A673 (cell line): ENCODE results near the gene FARP2. TPM values are rescaled to one million over a fixed set of nuclear protein-coding genes. Genes with fewer than 3 reads are reported as not detected.

Experiments used
- BruUV-seq: library from RNA; stranded (reverse); fragments of 400-500 nt; replicated peaks from 2 replicates; lab custom pipeline; 2021; lab: Mats Ljungman, UMichigan
- CTCF ChIA-PET: fragments of 300-600 bp; sonication (Branson Sonifier 250); formaldehyde crosslinking; loops from one replicate; lab custom pipeline; 2022; ENCODE audit warnings: antibody characterized with exemption; lab: Charles Lee
- POLR2A ChIA-PET: fragments of 300-600 bp; sonication (Branson Sonifier 250); formaldehyde crosslinking; loops from one replicate; lab custom pipeline; 2022; ENCODE audit warnings: antibody characterized with exemption; ENCODE audit not compliant: low non-redundant PET; lab: Charles Lee
- DNase-seq: peaks from one replicate; pipeline ENCODE4 v3.0.0-alpha.2; 2015; ENCODE audit warnings: low spot score
- H3K27ac ChIP-seq: fragments of 200-600 bp; sonication (generic); 2 replicates; pipeline ENCODE4 v1.5.1; 2016; ENCODE audit warnings: mixed run types, low read depth, mild to moderate bottlenecking, mixed read lengths, antibody characterized with exemption, low read length; ENCODE audit not compliant: poor library complexity, severe bottlenecking
- H3K27me3 ChIP-seq: fragments of 200-600 bp; sonication (generic); replicated peaks from 2 replicates; pipeline ENCODE4 v1.6.1; 2017; ENCODE audit warnings: mixed run types, low read depth, mild to moderate bottlenecking, mixed read lengths, antibody characterized with exemption, low read length; ENCODE audit not compliant: insufficient read depth, poor library complexity
- H3K36me3 ChIP-seq: fragments of 200-600 bp; sonication (generic); 2 replicates; pipeline ENCODE4 v1.6.1; 2016; ENCODE audit warnings: mixed run types, mild to moderate bottlenecking, mixed read lengths, antibody characterized with exemption, low read length; ENCODE audit not compliant: insufficient read depth, poor library complexity, severe bottlenecking
- H3K4me1 ChIP-seq: fragments of 200-600 bp; sonication (generic); 2 replicates; pipeline ENCODE4 v1.6.1; 2017; ENCODE audit warnings: mixed run types, mild to moderate bottlenecking, mixed read lengths, antibody characterized with exemption, low read length; ENCODE audit not compliant: insufficient read depth, poor library complexity, severe bottlenecking
- H3K4me3 ChIP-seq: fragments of 200-600 bp; sonication (generic); 2 replicates; pipeline ENCODE4 v1.5.1; 2016; ENCODE audit warnings: low read depth, mixed run types, mild to moderate bottlenecking, mixed read lengths, low read length; ENCODE audit not compliant: poor library complexity, severe bottlenecking
- H3K9me3 ChIP-seq: fragments of 200-600 bp; sonication (generic); 2 replicates; pipeline ENCODE4 v1.6.1; 2016; ENCODE audit warnings: mixed run types, low read depth, mild to moderate bottlenecking, mixed read lengths, antibody characterized with exemption, low read length; ENCODE audit not compliant: poor library complexity, severe bottlenecking
- EZH2 ChIP-seq: fragments of 200-600 bp; sonication (generic); IDR thresholded peaks from 2 replicates; pipeline ENCODE4 v1.6.1; 2017; ENCODE audit warnings: borderline replicate concordance, low read depth, mild to moderate bottlenecking, mixed read lengths, antibody characterized with exemption, low read length; ENCODE audit not compliant: poor library complexity, severe bottlenecking
- intact Hi-C: fragments of 100-400 bp; cut with micrococcal nuclease; formaldehyde crosslinking; loops from one replicate; pipeline ENCODE4 v1.10.0; 2022; ENCODE audit not compliant: unreplicated experiment
- total RNA-seq: library from RNA; stranded (reverse); gene quantifications from 2 replicates; pipeline ENCODE4 v1.2.3, GENCODE V29; 2021
- TF ChIP-seq, protein P1 (sequence below): fragments of 300-800, 200-600 bp; sonication (generic); conservative IDR thresholded peaks from 2 replicates; pipeline ENCODE4 v1.5.1; 2017; ENCODE audit warnings: low read depth, mild to moderate bottlenecking, antibody characterized with exemption, low read length, moderate library complexity, mixed read lengths

Gene FARP2
- total RNA-seq, 1 experiment from 2014 or later, result 53.3 TPM

GRCh38 chr2:241506793-241507429 is 150.8 kb downstream of the FARP2 start:
- no peak for DNase-seq
- H3K4me1 ChIP-seq, result peaks cover 18% of the 10 kb centered on the region
- peak overlapping the region; percentile 98 for H3K4me3 ChIP-seq
- H3K9me3 ChIP-seq, result no peaks in the 10 kb centered on the region
- intact Hi-C loops, result no loop called here
- BruUV-seq, result TSS peak; percentile 25
- no peak for TF ChIP-seq EZH2
- TF ChIP-seq, protein P1, sequence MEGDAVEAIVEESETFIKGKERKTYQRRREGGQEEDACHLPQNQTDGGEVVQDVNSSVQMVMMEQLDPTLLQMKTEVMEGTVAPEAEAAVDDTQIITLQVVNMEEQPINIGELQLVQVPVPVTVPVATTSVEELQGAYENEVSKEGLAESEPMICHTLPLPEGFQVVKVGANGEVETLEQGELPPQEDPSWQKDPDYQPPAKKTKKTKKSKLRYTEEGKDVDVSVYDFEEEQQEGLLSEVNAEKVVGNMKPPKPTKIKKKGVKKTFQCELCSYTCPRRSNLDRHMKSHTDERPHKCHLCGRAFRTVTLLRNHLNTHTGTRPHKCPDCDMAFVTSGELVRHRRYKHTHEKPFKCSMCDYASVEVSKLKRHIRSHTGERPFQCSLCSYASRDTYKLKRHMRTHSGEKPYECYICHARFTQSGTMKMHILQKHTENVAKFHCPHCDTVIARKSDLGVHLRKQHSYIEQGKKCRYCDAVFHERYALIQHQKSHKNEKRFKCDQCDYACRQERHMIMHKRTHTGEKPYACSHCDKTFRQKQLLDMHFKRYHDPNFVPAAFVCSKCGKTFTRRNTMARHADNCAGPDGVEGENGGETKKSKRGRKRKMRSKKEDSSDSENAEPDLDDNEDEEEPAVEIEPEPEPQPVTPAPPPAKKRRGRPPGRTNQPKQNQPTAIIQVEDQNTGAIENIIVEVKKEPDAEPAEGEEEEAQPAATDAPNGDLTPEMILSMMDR, result no peak
- peak overlapping the region; percentile 87 for H3K27ac ChIP-seq
- peaks cover 4% of the 10 kb centered on the region for H3K36me3 ChIP-seq
- no peaks in the 10 kb centered on the region for H3K27me3 ChIP-seq
- CTCF ChIA-PET, result no interaction called here
- POLR2A ChIA-PET, result no interaction called here

GRCh38 chr2:241507430-241508239 is 151.6 kb downstream of the FARP2 start:
- intact Hi-C loops, result no loop called here
- H3K9me3 ChIP-seq, result no peaks in the 10 kb centered on the region
- no TSS peak for BruUV-seq
- H3K4me3 ChIP-seq, result peak overlapping the region; percentile 98
- no peaks in the 10 kb centered on the region for H3K27me3 ChIP-seq
- H3K36me3 ChIP-seq, result peaks cover 4% of the 10 kb centered on the region
- DNase-seq, result peak; percentile 61
- TF ChIP-seq, protein P1, result no peak
- no peak for TF ChIP-seq EZH2
- peak overlapping the region; percentile 87 for H3K27ac ChIP-seq
- POLR2A ChIA-PET, result interaction anchor here (0.5 kb wide), 1 partner anchor 527 kb away, joined by 3 read pairs; no protein-coding TSS in a partner anchor
- peaks cover 18% of the 10 kb centered on the region for H3K4me1 ChIP-seq
- CTCF ChIA-PET, result no interaction called here

DNA sequence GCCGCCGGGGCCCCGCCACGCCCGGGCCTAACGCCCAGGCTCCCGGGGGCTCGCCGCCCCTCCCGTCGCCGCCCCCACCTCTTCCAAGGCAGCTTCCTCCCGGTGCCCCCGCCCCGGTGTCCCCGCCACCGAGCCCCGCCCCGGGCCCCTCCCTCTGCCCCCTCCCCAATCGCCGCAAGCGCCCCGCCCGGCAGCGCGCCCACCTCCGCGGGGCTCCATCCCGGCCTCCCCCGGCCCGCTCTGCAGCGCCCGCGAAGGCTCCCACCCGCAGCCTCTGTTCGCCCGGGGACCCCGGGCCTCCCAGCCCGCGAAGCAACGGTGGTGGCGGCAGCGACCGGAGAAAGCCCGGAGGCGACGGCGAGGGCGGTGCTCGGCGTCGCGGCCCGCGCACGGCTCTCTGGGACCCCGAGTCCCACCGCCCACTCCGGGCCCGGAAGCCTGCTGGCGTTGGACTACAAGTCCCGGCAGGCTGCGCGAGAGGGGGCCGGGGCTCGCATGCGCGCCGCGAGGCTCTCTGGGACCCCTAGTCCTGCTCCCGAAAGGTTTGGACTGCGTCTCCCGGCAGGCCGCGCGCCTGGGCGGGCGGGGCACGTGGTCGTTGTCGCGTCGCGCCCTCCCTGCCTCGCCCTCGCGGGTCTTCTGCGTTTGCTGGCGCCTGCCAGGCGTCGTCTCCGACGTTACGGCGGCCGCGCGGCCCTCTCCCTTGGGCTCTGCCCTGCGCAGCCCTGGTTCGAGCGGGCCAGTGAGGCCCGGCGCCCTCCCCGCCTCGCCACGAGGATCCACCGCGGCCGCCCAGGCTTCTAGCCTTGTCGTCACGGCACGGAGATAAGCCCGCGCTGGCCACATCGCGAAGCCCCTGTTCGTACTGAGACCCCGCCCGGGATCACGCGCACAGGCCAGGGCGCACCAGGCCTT is 152.4 kb downstream of the FARP2 start, which contains the start of gene STK25:
Gene STK25, minus strand, starts transcription at position 345 of the 915 bp plus-strand sequence. CDS start 549 bp downstream, outside the sequence.
- ChIA-PET CTCF (no interaction called here), POLR2A (no interaction called here)
- Histone ChIP-seq H3K27ac (peak within 1 kb of the TSS; percentile 87), H3K4me1 (peaks cover 18% of the 10 kb centered on the region), H3K9me3 (no peaks in the 10 kb centered on the region), H3K27me3 (no peaks in the 10 kb centered on the region), H3K4me3 (peak within 1 kb of the TSS; percentile 98), H3K36me3 (peaks cover 4% of the 10 kb centered on the region)
- intact Hi-C loops, result no loop called here
- DNase-seq, result peak; percentile 100
- no TSS peak for BruUV-seq
- TF ChIP-seq EZH2, result no peak
- TF ChIP-seq, protein P1, result no peak
